A673 (cell line): Measurements from ENCODE around the gene TAPBPL. TPM values are rescaled to one million over a fixed set of nuclear protein-coding genes. Genes with fewer than 3 reads are reported as not detected.
"Not testable (repeated sequence)": the region's sequence is repeated elsewhere in the genome, so short reads cannot be mapped to it uniquely, and the experiment has no call there.

ENCODE experiments used
- BruUV-seq: library from RNA; stranded (reverse); fragments of 400-500 nt; replicated peaks from 2 replicates; lab custom pipeline; 2021; lab: Mats Ljungman, UMichigan
- CTCF ChIA-PET: fragments of 300-600 bp; sonication (Branson Sonifier 250); formaldehyde crosslinking; loops from one replicate; lab custom pipeline; 2022; ENCODE audit warnings: antibody characterized with exemption; lab: Charles Lee
- POLR2A ChIA-PET: fragments of 300-600 bp; sonication (Branson Sonifier 250); formaldehyde crosslinking; loops from one replicate; lab custom pipeline; 2022; ENCODE audit warnings: antibody characterized with exemption; ENCODE audit not compliant: low non-redundant PET; lab: Charles Lee
- DNase-seq: peaks from one replicate; pipeline ENCODE4 v3.0.0-alpha.2; 2015; ENCODE audit warnings: low spot score
- H3K27ac ChIP-seq: fragments of 200-600 bp; sonication (generic); 2 replicates; pipeline ENCODE4 v1.5.1; 2016; ENCODE audit warnings: mixed run types, low read depth, mild to moderate bottlenecking, mixed read lengths, antibody characterized with exemption, low read length; ENCODE audit not compliant: poor library complexity, severe bottlenecking
- H3K27me3 ChIP-seq: fragments of 200-600 bp; sonication (generic); replicated peaks from 2 replicates; pipeline ENCODE4 v1.6.1; 2017; ENCODE audit warnings: mixed run types, low read depth, mild to moderate bottlenecking, mixed read lengths, antibody characterized with exemption, low read length; ENCODE audit not compliant: insufficient read depth, poor library complexity
- H3K36me3 ChIP-seq: fragments of 200-600 bp; sonication (generic); 2 replicates; pipeline ENCODE4 v1.6.1; 2016; ENCODE audit warnings: mixed run types, mild to moderate bottlenecking, mixed read lengths, antibody characterized with exemption, low read length; ENCODE audit not compliant: insufficient read depth, poor library complexity, severe bottlenecking
- H3K4me1 ChIP-seq: fragments of 200-600 bp; sonication (generic); 2 replicates; pipeline ENCODE4 v1.6.1; 2017; ENCODE audit warnings: mixed run types, mild to moderate bottlenecking, mixed read lengths, antibody characterized with exemption, low read length; ENCODE audit not compliant: insufficient read depth, poor library complexity, severe bottlenecking
- H3K4me3 ChIP-seq: fragments of 200-600 bp; sonication (generic); 2 replicates; pipeline ENCODE4 v1.5.1; 2016; ENCODE audit warnings: low read depth, mixed run types, mild to moderate bottlenecking, mixed read lengths, low read length; ENCODE audit not compliant: poor library complexity, severe bottlenecking
- H3K9me3 ChIP-seq: fragments of 200-600 bp; sonication (generic); 2 replicates; pipeline ENCODE4 v1.6.1; 2016; ENCODE audit warnings: mixed run types, low read depth, mild to moderate bottlenecking, mixed read lengths, antibody characterized with exemption, low read length; ENCODE audit not compliant: poor library complexity, severe bottlenecking
- EZH2 ChIP-seq: fragments of 200-600 bp; sonication (generic); IDR thresholded peaks from 2 replicates; pipeline ENCODE4 v1.6.1; 2017; ENCODE audit warnings: borderline replicate concordance, low read depth, mild to moderate bottlenecking, mixed read lengths, antibody characterized with exemption, low read length; ENCODE audit not compliant: poor library complexity, severe bottlenecking
- intact Hi-C: fragments of 100-400 bp; cut with micrococcal nuclease; formaldehyde crosslinking; loops from one replicate; pipeline ENCODE4 v1.10.0; 2022; ENCODE audit not compliant: unreplicated experiment
- total RNA-seq: library from RNA; stranded (reverse); gene quantifications from 2 replicates; pipeline ENCODE4 v1.2.3, GENCODE V29; 2021
- TF ChIP-seq, protein P1 (sequence below): fragments of 300-800, 200-600 bp; sonication (generic); conservative IDR thresholded peaks from 2 replicates; pipeline ENCODE4 v1.5.1; 2017; ENCODE audit warnings: low read depth, mild to moderate bottlenecking, antibody characterized with exemption, low read length, moderate library complexity, mixed read lengths

TAPBPL gene
- total RNA-seq, 1 experiment from 2014 or later = 6.9 TPM

- Histone ChIP-seq H3K27ac (peak overlapping the region; percentile 97), H3K9me3 (no peaks in the 10 kb centered on the region), H3K27me3 (no peaks in the 10 kb centered on the region), H3K4me3 (peak overlapping the region; percentile 86), H3K4me1 (peaks cover 18% of the 10 kb centered on the region), H3K36me3 (peaks cover 46% of the 10 kb centered on the region)
- ChIA-PET CTCF (no interaction called here), POLR2A (interaction anchor here (1.0 kb wide), 1 partner anchor 20 kb away, joined by 3 read pairs; no protein-coding TSS in a partner anchor)
- TF ChIP-seq, protein P1, sequence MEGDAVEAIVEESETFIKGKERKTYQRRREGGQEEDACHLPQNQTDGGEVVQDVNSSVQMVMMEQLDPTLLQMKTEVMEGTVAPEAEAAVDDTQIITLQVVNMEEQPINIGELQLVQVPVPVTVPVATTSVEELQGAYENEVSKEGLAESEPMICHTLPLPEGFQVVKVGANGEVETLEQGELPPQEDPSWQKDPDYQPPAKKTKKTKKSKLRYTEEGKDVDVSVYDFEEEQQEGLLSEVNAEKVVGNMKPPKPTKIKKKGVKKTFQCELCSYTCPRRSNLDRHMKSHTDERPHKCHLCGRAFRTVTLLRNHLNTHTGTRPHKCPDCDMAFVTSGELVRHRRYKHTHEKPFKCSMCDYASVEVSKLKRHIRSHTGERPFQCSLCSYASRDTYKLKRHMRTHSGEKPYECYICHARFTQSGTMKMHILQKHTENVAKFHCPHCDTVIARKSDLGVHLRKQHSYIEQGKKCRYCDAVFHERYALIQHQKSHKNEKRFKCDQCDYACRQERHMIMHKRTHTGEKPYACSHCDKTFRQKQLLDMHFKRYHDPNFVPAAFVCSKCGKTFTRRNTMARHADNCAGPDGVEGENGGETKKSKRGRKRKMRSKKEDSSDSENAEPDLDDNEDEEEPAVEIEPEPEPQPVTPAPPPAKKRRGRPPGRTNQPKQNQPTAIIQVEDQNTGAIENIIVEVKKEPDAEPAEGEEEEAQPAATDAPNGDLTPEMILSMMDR = no peak
- no peak for TF ChIP-seq EZH2
- peak; percentile 22 for DNase-seq
- intact Hi-C loops = no loop called here
- no TSS peak for BruUV-seq
Observed at GRCh38 chr12:6494968-6495367, 43.1 kb downstream of the TAPBPL start.

GRCh38 chr12:6497291-6497690 lies 45.4 kb downstream of the TAPBPL start:
- H3K27me3 ChIP-seq, H3K9me3 ChIP-seq, H3K27ac ChIP-seq, DNase-seq, CTCF ChIA-PET, H3K4me3 ChIP-seq, BruUV-seq, intact Hi-C loops: not testable (repeated sequence)
- Histone ChIP-seq H3K4me1 (peaks cover 17% of the 10 kb centered on the region), H3K36me3 (peaks cover 44% of the 10 kb centered on the region)
- POLR2A ChIA-PET = interaction anchor here (0.6 kb wide), 1 partner anchor 147 kb away, joined by 4 read pairs; no protein-coding TSS in a partner anchor

DNA sequence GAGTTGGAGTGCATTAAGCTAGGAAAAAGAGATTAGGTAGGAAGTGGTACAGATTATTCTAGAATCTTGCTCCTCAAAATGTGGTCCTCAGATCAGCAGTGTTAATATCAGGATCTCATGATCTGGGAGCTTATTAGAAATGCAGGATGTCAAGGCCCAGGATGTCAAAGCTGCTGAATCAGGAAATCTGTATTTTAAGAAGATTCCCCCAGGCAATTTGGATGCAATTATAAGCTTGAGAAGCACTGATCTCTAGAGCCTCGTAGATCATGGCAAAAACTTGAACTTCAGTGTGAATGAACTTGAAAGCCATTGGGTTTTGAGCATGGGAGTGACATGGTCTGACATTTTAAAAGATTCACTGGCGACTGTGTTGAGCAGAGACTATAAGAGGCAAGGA lies 48.6 kb downstream of the TAPBPL start:
- ChIA-PET POLR2A (interaction anchor here (0.7 kb wide), 1 partner anchor 15 kb away, joined by 8 read pairs; no protein-coding TSS in a partner anchor), CTCF (interaction anchor here (0.7 kb wide), 1 partner anchor 19 kb away, joined by 7 read pairs; no protein-coding TSS in a partner anchor)
- H3K36me3 ChIP-seq = peaks cover 60% of the 10 kb centered on the region
- intact Hi-C loops = no loop called here
- peak; percentile 70 for DNase-seq
- peak overlapping the region; percentile 24 for H3K27ac ChIP-seq
- no peak for TF ChIP-seq EZH2
- TF ChIP-seq, protein P1 = no peak
- no peaks in the 10 kb centered on the region for H3K9me3 ChIP-seq
- H3K27me3 ChIP-seq = no peaks in the 10 kb centered on the region
- H3K4me1 ChIP-seq = peaks cover 9% of the 10 kb centered on the region
- no TSS peak for BruUV-seq
- H3K4me3 ChIP-seq = no peak overlapping the region
